ENCODE results near the gene USP2.

- no peak for TF ChIP-seq POLR2A (IDR thresholded peaks at IDR 0.05)
- TF ChIP-seq CTCF (IDR thresholded peaks at IDR 0.05): no peak
- TF ChIP-seq POLR2AphosphoS5 (IDR thresholded peaks at IDR 0.05): no peak
- TF ChIP-seq EP300 (IDR thresholded peaks at IDR 0.05): no peak
Observed at GRCh38 chr11:119307974-119308373, 73.5 kb downstream of the USP2 start.
